HepG2 (cell line): ENCODE data around the gene EMC8. TPM values are rescaled to one million over a fixed set of nuclear protein-coding genes. Genes with fewer than 3 reads are reported as not detected.

Experiments
- ARID5B ChIP-seq: IDR thresholded peaks from 2 replicates; pipeline ENCODE4 v1.4.0; 2020; ENCODE audit warnings: mild to moderate bottlenecking, missing genetic modification reagents
- ARNTL ChIP-seq: sonication (generic); formaldehyde crosslinking; IDR thresholded peaks from 2 replicates; pipeline ENCODE4 v1.4.0; 2020; ENCODE audit warnings: mild to moderate bottlenecking, missing genetic modification reagents
- BCL3 ChIP-seq: sonication (generic); formaldehyde crosslinking; IDR thresholded peaks from 2 replicates; pipeline ENCODE4 v1.5.1; 2020; ENCODE audit warnings: mild to moderate bottlenecking, missing genetic modification reagents, moderate library complexity
- ISL2 ChIP-seq: sonication (generic); formaldehyde crosslinking; IDR thresholded peaks from 2 replicates; pipeline ENCODE4 v1.5.0; 2020; ENCODE audit warnings: missing genetic modification reagents
- MAZ ChIP-seq, 2 experiments: sonication (generic) in 1 of 2; formaldehyde crosslinking in 1 of 2; IDR thresholded peaks; 2 replicates each; pipeline versions ENCODE4 v1.5.0 to v1.6.1; 2012 to 2020; ENCODE audit warnings: low read depth in 2 of 2, mild to moderate bottlenecking in 2 of 2, borderline replicate concordance in 1 of 2, improper control_type of control experiment in 1 of 2, low read length in 1 of 2, missing genetic modification reagents in 1 of 2, moderate library complexity in 1 of 2
- PHF5A ChIP-seq: IDR thresholded peaks from one replicate; pipeline ENCODE4 v1.6.1; 2018; ENCODE audit warnings: low read depth, missing genetic modification reagents; ENCODE audit not compliant: unreplicated experiment
- RXRB ChIP-seq: IDR thresholded peaks from 2 replicates; pipeline ENCODE4 v1.6.1; 2016; ENCODE audit warnings: borderline replicate concordance, missing genetic modification reagents, missing compliant biosample characterization
- ZNF318 ChIP-seq: sonication (generic); formaldehyde crosslinking; IDR thresholded peaks from 2 replicates; pipeline ENCODE4 v1.4.0; 2020; ENCODE audit warnings: mild to moderate bottlenecking, missing genetic modification reagents
- ZNF382 ChIP-seq: sonication (generic); formaldehyde crosslinking; IDR thresholded peaks from 2 replicates; pipeline ENCODE4 v1.5.0; 2020; ENCODE audit warnings: missing genetic modification reagents, mild to moderate bottlenecking, borderline replicate concordance
- ZNF737 ChIP-seq: sonication (generic); formaldehyde crosslinking; IDR thresholded peaks from 2 replicates; pipeline ENCODE4 v1.5.0; 2020; ENCODE audit warnings: missing genetic modification reagents, mild to moderate bottlenecking, borderline replicate concordance
- ZNF740 ChIP-seq: sonication (generic); formaldehyde crosslinking; IDR thresholded peaks from 2 replicates; pipeline ENCODE4 v1.4.0; 2020; ENCODE audit warnings: missing genetic modification reagents
- polyA plus RNA-seq, 8 experiments: library from polyadenylated mRNA; depleted of rRNA in 3 of 8; stranded (reverse) in 7 of 8; unstranded in 1 of 8; fragments of >200 nt; fragmentation: Illumina TruSeq in 4 of 8; extraction: Trizol in 4 of 8; gene quantifications; 2 replicates each; pipeline versions ENCODE4 v1.2.1 to v1.2.3, GENCODE V29; 2011 to 2016; ENCODE audit warnings: low read depth in 4 of 8, missing spikeins in 1 of 8, mixed read lengths in 1 of 8; ENCODE audit not compliant: insufficient read depth in 1 of 8
- total RNA-seq, 5 experiments: library from RNA; depleted of rRNA; stranded (reverse); fragments of >200 nt; fragmentation: Illumina TruSeq; extraction: Trizol; gene quantifications; 2 replicates each; pipeline ENCODE4 v1.2.3, GENCODE V29; 2016; ENCODE audit warnings: low read depth in 1 of 5

Gene EMC8
- total and polyA plus RNA-seq, 2 of the 13 experiments (the other 11 are each of a cell fraction or from before 2014, with no cell fraction given), result 55.0 to 76.0 TPM

GRCh38 chr16:85735946-85736345 lies 63.4 kb downstream of the EMC8 start (continued):
- TF ChIP-seq ZNF318 (CRISPR knock-in tag), result no peak
- TF ChIP-seq ARID5B (CRISPR knock-in tag), result no peak
- TF ChIP-seq ZNF740 (CRISPR knock-in tag), result no peak
- TF ChIP-seq ARNTL (CRISPR knock-in tag), result no peak
- no peak for TF ChIP-seq BCL3 (CRISPR knock-in tag)
- TF ChIP-seq PHF5A, result no peak
- no peak for TF ChIP-seq ZNF382 (CRISPR knock-in tag)
- TF ChIP-seq ISL2 (CRISPR knock-in tag), result no peak
- no peak for TF ChIP-seq RXRB
- no peak for TF ChIP-seq MAZ (IDR thresholded peaks at IDR 0.05; ENCODE audit: borderline replicate concordance, low read depth, low read length)
- TF ChIP-seq MAZ (CRISPR knock-in tag; IDR thresholded peaks at IDR 0.05; ENCODE audit: low read depth), result no peak
- TF ChIP-seq ZNF737, result no peak
